Measurements from ENCODE around the gene PAX7. TPM values are rescaled to one million over a fixed set of nuclear protein-coding genes. Genes with fewer than 3 reads are reported as not detected.

PAX7 gene
- total RNA-seq, 1 donor from 2014 or later, result not detected

DNA sequence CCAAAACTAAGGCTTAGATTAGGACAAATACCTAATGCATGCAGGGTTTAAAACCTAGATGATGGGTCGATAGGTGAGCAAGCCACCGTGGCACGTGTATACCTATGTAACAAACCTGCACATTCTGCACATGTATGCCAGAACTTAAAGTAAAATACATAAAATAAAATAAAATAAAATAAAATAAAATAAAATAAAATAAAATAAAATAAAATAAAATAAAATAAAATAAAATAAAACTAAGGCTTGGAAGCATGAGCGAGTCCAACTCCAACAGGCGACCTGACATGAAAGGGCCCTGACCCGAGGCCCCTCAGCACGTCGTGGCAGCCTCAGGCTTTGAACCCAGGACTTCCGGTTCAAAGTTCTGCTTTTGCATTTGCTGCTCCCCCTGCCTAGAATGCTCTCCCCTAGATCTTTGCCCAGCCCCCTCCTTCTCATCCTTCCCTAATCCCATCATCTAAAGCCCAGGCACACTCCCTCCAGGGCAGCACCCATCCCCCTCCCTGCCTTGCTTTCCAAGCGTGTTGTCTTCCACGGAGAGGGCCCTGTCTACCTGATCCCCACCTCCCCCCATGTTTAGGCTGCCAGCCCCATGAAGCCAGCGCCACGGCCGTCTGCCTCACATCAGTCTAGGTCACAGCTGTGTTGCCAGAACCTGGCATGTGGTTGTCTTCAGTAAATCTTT, 164.5 kb downstream of the PAX7 start:
- H3K27ac ChIP-seq, result no peak overlapping the region
- H3K4me1 ChIP-seq, result no peaks in the 10 kb centered on the region
- H3K27me3 ChIP-seq, result no peaks in the 10 kb centered on the region
- TF ChIP-seq, protein P1, sequence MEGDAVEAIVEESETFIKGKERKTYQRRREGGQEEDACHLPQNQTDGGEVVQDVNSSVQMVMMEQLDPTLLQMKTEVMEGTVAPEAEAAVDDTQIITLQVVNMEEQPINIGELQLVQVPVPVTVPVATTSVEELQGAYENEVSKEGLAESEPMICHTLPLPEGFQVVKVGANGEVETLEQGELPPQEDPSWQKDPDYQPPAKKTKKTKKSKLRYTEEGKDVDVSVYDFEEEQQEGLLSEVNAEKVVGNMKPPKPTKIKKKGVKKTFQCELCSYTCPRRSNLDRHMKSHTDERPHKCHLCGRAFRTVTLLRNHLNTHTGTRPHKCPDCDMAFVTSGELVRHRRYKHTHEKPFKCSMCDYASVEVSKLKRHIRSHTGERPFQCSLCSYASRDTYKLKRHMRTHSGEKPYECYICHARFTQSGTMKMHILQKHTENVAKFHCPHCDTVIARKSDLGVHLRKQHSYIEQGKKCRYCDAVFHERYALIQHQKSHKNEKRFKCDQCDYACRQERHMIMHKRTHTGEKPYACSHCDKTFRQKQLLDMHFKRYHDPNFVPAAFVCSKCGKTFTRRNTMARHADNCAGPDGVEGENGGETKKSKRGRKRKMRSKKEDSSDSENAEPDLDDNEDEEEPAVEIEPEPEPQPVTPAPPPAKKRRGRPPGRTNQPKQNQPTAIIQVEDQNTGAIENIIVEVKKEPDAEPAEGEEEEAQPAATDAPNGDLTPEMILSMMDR (IDR thresholded peaks at IDR 0.05), result no peak
- DNase-seq (ENCODE audit: low spot score in 2 of 2), result no peak
- no peaks in the 10 kb centered on the region for H3K36me3 ChIP-seq
- intact Hi-C loops (cut with DNase I), result no loop called here
- H3K4me3 ChIP-seq, result no peak overlapping the region
- H3K9me3 ChIP-seq, result no peaks in the 10 kb centered on the region

DNA sequence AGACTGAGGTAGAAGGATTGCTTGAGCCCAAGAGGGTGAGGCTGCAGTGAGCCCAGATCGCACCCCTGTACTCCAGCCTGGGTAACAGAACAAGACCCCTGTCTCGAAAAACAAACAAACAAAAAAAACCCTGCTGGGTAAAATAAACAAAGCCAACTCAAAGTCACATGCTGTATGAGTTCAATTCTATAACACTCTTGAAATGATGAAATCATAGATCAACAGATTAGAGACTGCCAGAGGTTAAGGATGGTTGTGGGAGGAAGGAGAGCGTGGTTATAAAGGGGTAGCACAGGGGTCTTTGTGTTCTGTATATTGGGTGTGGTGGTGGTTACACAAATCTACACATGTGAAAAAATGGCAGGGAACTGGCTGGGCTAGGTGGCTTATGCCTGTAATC, 166.3 kb downstream of the PAX7 start:
- TF ChIP-seq, protein P1 (IDR thresholded peaks at IDR 0.05), result no peak
- H3K27me3 ChIP-seq, result no peaks in the 10 kb centered on the region
- no peak for DNase-seq (ENCODE audit: low spot score in 2 of 2)
- H3K4me3 ChIP-seq, result no peak overlapping the region
- H3K4me1 ChIP-seq, result no peaks in the 10 kb centered on the region
- H3K36me3 ChIP-seq, result no peaks in the 10 kb centered on the region
- H3K9me3 ChIP-seq, result no peaks in the 10 kb centered on the region
- H3K27ac ChIP-seq, result no peak overlapping the region
- intact Hi-C loops (cut with DNase I), result no loop called here

Other genes starting within 250 kb of the PAX7 start
- not detected for gene KLHDC7A, start 149.9 kb upstream of the PAX7 start, total RNA-seq
- gene TAS1R2, start 228.8 kb downstream of the PAX7 start, total RNA-seq, result not detected

Measured in ascending aorta (tissue), 2 donors.